Fibroblast of skin of right biceps (primary cell): ENCODE results near the gene APH1B.
"Not testable (repeated sequence)": the region's sequence is repeated elsewhere in the genome, so short reads cannot be mapped to it uniquely, and the experiment has no call there.

Experiments
- DNase-seq: peaks from one replicate; pipeline ENCODE4 v3.0.0-alpha.2; 2013

The APH1B gene

DNA sequence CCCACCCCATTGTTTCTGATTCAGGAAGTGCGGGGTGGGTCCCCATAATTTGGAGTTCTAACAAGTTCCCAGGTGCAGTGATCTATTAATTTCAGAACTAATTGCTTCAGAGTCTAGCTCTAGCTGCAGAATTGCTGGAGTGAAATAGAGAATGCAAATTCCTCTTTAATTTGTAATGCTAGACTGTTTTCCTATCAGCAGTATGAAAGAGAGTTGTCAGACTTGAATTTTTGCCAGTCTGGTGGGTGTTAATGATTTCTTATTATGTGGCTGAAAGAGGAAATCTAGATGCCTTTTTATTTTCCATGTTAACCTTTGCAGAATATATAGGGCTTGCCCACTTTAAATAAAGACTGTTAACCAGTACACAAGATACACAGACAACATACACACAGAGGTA lies 23.7 kb downstream of the APH1B start:
- DNase-seq = peak; percentile 24

DNA sequence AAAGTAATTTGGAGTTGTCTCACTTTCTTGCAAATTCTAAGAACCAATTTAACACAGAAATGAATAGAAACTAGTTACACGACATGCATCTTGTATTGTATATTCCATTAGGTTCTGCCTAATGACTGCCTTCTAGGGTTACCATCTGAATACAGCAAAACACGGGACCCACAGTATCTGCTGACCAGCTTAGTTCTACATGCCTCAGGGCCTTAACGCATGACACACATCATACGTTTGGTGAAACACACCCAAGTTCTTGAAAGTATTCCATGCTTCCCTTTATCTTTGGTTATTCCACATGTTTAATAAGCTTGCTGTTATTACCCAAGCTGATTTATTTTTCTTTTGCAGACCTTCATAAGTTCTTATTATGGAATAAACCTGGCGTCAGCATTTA lies 27.9 kb downstream of the APH1B start:
- DNase-seq = no peak

DNA sequence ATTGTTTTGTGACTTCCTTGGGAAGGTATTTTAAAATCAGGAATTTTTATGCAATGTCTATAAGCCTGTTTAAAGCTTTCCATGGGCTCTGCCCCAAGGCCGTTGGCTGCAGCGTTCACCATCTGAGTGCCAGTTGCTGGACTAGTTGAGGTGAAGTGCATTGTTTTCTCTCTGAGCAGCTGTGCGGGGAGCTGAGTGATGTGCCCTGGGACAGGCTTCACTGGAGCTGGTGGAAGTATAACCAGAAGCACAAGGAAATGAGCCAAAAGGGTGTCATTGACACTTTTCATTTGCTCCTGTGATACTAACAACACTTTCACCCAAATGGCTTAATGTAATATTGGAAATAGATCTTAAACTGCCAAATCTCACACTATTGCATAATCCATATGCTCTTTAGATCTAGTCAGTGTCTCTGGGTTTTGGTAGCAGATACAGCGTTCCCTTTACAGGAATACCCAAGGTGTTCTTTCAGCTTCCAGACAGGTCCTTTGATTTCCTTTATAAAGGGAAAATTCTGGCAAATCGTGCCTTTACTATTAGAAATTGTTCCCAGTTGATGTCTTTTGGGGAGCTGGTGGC lies 29.2 kb downstream of the APH1B start:
- DNase-seq = no peak

DNA sequence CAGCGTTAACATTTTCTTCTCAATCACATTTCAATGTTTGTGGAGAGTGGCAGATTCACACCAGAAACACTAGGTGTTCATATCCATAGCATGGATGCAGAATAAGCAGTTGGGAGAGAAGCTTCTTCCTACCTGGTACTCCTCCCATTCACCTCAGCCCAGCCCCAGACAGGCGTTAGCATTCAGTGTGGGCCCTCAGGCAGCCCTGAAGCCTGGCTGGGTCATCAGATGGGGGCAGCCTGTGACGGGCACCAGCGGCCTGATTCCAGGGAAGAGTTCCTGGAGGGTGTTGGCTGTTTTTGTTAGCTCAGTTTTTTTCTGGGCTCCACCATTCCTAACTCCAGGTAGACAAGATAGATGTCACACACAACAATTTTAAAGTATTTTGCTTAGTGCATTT lies 31.1 kb downstream of the APH1B start:
- DNase-seq = no peak

DNA sequence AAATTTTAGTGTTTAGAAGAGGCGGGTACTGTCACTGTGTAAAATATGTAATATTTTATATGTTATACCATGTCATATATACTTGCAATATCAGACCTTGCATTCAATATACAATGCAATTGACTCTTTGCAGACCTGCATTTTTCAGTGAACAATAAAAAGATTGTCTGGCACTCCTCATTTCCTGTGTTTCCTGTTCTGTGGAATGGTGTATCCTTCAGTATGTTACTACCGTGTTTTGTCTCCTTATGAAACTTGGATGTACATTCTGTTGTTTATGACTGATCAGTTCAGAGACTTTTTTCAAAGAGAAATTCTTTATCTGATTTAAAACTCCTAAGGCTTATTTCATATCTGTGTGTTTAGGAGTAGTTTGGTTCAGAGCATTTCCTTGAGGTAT lies 31.5 kb downstream of the APH1B start:
- DNase-seq = no peak

DNA sequence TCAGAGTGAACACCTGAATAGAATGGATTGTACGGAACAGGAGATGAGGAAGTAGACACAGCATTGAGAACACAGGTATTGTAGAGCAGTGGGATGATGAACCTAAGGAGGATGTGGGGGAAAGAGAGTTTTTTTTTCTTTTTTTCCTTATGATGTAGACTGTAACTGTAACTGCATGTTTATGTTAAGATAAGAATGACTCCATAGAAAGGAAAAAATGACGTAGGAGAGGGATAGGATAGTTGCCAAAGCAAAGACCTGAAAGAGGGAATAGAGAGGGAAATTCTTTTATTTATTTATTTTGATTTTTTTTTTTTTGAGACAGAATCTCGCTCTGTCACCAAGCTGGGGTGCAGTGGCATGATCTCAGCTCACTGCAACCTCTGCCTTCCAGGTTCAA lies 33.2 kb downstream of the APH1B start:
- DNase-seq = no peak

DNA sequence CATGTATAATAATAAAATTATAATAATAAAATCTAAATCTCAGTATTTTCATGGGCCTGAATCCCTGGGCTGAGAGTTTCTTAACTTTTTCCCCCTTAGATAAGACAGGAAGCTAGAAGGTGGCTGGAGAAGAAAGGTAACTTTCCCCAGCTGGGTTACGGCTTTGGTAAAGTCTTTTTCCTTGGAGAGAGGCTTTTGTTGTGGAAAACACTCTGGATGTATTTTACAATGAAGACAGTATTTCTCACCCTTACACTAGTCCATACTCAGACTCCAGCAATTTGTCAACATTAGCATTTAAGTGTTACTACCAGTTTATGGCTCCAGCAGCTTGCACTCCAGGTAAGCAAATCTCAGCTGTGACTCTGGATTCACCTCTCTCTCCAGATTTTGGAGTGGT lies 34.9 kb downstream of the APH1B start:
- no peak for DNase-seq

DNA sequence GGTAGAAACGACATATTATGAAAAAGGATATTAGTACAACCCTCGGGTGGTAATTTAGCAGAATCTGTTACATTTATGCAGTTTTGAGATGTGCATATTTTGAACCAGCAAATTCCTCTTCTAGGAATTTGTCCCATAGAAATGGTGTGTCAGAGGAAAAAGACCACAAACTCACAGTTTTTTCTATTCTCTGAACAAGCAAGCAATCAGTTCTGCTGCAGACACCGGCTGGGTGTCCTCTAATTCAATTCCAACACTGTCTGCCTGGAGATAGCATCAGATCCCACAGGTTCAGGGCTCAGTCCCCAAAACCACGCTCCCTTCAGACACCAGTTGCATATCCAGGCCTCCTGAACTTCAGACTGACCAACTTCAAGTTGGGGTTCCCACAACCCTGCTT lies 36.4 kb downstream of the APH1B start:
- peak; percentile 6 for DNase-seq

DNA sequence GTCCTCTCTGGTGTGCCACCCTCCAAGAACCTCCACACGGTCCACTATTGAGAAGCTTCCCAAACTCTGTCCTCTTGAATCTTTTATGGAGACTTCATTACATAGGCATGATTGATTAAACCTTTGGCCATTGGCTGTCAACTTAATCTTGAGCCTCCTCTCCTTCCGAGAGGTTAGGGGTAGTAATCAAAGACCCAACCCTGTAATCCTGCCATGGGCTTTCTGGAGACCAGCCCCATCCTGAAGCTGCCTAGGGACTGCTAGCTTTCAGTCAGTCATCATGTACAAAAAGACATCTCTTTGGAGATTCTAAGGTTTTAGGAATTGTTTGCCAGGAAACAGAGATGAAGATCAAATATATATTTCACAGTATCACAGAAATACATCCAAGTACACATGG lies 37.0 kb downstream of the APH1B start:
- DNase-seq = no peak

DNA sequence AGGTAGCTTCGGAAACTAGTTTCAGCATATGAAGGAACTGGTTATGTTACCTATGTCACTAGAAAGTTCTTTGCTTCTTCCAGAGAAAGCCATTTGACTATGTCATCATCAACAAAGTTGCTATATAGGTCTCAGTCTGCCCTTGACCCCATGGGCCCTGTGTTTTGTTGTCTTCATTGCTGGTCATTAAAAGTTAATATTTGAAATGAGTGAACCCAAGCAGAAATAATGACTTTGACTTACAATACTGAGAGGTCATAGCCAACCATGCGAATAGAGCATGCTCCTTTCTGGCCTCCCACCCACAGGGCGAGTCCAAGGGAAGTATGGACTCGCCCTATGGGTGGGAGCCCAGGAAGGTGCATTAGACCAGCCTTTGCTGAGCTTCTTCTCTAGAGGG lies 40.9 kb downstream of the APH1B start:
- no peak for DNase-seq

DNA sequence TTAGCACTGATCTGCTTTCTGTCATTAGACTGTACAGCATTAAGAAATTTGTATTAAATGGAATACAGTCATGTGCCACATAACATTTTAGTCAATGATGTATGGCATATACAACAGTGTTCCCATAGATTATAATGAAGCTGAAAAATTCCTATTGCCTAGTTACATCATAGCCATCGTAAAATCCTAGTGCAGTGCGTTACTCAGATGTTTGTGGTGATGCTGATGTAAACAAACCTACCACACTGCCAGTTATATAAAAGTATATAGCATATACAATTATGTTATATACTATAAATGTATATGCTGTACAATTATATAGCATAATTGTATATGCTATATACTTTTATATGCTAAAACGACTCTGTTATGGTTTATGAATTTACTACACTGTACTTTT lies 41.7 kb downstream of the APH1B start:
- no peak for DNase-seq

DNA sequence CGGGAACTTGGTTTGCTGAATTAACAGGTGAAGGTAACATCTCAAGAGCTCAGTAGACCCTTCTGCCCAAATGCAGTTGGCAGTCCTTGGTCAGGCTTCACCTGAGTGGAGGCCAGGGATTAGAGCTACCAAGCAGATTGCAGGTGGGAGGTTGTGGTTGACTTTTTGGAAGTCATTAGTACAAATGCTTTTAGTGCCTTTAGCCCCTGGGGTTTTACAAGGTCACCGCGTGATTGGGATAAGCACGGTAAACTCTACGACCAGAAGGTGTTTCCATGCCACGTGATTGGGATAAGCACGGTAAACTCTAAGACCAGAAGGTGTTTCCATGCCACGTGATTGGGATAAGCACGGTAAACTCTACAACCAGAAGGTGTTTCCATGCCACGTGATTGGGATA lies 43.0 kb downstream of the APH1B start:
- not testable (repeated sequence) for DNase-seq

DNA sequence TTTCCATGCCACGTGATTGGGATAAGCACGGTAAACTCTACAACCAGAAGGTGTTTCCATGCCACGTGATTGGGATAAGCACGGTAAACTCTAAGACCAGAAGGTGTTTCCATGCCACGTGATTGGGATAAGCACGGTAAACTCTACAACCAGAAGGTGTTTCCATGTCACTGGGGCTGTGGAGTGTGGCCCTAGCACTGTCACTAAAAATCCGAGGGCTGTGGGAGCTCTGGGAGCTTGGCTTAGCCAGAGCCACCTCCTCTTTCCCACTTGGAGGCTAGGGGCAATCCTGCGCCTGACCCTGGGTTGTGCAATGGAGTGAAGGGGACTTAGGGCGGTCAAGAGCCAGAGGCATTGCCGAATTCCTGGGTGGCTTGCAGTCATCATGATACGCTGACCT lies 43.6 kb downstream of the APH1B start:
- not testable (repeated sequence) for DNase-seq

DNA sequence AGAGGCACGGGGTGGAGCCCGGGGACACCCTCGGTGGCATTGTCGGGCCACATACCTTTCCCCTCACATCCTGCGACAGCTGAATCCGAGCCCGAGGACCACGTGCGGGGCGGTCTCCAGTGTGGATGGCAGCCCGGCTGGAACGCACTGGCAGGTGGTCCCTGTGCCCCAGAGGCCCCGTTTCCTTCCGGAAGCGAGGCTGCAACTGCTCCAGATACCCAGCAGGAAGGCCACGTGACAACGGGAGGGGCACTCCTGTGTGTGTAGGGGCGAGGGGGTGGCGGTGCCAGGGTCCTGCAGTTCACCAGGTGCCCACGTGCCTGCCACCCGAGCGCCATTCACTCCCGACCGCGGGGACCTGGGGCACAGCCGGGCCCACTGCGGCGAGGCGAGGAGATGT lies 44.1 kb downstream of the APH1B start:
- DNase-seq = no peak

DNA sequence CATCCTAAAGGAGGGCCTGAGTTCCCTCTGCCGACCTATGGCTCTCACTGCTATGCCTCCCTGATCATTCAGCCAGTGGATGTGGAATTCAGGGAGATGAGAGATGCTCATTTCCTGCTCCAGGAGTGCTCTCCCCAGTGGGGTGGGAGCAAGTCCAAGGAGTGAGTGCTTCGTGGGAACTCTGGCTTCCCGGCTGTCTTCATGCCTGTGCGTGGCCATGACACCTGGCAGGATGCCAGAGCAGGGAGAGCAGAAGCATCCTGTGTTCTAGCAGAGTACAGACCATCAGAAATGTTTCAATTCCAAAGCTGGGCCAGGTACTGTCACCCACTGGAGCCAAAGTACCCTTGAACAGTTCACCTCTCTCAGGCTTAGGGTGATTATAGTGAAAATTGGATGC lies 45.1 kb downstream of the APH1B start:
- peak; percentile 61 for DNase-seq

DNA sequence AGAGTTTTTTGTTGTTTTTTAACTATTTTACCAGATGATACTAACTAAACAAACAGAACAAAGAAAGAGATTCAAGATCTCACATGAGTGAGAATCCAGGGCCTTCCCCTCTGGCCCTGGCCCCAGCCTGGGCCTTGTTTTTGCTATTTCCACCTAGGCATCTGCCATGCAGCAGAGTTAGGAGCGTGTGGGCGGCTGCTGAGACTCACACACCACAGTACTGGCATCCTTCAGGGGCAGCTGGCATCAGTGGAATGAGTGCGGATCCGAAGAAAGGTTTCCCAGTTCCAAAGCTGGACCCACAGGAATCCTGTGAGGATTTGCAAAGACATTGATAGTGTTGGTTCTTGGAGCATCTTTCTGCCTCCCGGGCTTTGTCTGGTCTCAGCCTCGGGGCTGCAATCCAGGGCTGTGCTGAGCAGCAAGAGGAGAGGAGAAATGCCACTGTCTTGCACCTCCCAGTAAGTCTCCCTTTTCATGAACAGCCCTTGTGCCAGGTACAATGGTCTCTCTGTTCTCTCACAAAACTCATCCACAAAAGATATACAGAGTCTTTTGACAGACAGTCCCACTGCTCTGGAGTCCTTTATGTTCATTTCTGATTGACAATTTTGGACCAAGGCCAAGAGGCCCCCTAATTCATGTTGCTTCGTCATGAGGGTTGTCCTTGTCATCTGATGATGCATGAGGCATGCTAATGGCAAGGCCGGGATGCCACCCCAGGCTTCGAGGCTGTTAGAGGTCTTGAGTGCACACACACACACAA lies 46.6 kb downstream of the APH1B start:
- no peak for DNase-seq

DNA sequence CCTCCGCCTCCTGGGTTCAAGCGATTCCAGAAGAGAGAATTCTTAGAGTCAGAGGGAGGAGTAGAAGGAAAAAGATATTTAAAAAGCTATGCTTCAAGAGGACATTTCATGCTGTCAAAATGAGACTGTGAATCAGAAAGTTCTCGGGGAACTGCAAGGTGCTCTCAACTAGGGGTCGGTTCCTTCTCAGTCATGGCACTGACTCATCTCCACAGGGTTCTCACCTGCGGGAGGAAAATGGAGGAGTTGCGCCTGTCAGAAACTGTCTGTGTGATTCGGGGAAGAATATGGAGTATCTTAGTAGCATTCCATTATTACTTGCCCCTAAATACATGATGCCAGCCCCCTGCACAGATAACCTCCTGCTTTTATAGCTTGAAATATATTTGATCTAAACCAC lies 47.4 kb downstream of the APH1B start:
- no peak for DNase-seq

DNA sequence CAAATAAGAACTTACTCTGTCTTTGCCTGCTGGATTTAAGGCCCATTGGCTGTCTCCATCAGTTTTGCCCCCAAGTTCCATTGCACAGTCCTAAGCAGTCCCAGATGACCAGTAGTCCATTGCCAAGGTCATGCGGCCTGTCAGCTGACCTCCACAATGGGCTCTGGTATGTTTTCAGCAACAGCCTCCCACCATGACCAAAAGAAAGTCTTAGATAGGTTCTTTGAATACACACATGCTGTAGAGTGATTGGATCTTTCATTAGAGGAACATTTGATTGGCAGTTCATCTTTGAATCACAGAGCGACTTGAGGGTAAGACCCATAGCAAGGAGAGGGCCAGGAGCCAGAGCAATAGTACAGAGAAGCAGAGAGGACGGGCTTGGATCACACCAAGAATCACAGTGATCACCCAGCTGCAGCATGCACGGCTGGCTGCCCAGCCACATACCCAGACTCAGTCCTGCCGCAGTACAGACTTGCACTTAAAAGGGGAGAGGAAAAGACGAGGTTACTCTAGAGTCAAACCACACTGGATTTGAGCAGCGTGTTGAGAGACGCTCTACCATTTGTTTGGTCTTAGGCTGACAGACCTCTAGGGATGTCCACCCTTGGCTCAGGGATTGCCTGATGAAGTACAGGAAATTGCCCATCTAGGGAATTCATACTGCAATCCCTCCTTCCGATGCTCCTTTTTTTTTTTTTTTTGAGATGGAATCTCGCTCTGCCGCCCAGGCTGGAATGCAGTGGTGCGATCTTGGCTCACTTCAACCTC lies 50.4 kb downstream of the APH1B start:
- DNase-seq = no peak

DNA sequence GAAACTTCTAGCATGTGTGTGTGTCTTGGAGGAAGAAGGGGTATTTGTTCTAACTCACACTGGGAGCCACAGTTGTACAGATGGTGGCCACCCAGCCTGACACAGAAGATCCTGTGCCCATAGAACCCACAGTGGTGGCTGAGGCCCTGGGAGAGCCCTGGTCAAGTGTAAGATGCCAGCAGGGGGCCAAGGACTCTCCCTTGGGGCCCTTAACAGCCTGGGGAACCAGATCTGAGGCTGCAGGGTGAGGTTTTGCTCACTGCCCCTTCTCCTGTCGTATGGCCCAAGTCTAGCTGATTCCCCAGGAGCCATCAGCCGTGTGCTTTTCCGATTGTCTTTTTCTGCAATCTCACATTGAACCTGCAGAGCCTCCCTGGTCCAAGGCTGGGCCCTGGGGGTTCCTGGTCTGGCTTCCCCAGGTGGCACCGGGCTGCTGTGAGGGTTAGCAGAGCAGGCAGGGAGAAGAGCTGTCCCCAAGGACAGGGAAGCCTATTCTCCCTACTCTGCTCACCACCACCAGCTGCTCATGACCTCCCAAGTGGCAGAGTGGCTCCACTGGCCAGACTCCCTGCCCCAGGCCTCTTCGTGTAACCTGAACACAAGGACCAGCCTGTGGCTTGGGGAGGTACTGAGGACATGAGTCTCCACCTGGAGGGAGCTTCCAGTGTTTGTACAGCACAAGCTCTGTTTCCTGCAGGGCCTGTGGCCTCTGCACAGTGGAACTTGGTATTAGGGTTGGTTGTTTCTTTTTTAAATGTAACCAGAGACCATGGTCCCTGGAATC lies 52.4 kb downstream of the APH1B start:
- no peak for DNase-seq

DNA sequence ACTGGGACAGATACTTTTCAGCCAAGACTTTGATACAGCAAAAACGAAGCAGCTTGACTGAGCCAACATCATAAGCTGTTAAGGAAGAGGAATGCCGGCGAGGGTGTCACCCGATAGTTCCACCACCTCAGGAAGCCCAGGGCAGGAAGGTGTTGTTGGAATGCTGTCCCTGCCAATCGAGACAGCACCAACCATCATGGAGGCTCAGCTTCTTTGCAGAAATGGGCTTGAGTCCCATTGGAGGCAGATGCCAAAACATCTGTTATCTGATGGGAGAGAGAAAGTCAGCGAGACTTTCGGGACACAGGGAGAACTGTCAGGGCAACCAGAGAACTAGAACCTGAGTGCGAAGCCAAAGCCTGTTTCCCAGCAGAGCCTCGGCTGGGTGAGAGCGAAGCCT lies 53.5 kb downstream of the APH1B start:
- no peak for DNase-seq

DNA sequence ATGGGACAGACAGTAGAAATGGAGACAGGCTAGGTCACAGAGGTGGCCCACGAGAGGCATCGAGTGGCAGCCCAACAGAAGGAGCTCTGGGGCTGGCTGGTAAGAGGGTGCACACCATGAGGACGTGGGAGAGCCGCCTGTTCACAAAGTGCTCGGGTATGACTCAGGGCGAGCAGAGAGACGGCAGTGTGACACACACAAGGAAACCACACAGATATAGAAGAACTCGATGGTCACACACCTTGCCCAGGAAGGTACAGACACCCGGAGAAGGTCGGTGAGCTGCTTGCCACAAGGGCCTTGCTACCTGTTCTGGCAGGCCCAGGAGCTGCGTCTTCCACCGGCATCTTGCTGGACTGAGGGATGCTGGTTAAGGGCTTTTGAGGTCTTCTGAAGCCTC lies 54.1 kb downstream of the APH1B start:
- peak; percentile 23 for DNase-seq

DNA sequence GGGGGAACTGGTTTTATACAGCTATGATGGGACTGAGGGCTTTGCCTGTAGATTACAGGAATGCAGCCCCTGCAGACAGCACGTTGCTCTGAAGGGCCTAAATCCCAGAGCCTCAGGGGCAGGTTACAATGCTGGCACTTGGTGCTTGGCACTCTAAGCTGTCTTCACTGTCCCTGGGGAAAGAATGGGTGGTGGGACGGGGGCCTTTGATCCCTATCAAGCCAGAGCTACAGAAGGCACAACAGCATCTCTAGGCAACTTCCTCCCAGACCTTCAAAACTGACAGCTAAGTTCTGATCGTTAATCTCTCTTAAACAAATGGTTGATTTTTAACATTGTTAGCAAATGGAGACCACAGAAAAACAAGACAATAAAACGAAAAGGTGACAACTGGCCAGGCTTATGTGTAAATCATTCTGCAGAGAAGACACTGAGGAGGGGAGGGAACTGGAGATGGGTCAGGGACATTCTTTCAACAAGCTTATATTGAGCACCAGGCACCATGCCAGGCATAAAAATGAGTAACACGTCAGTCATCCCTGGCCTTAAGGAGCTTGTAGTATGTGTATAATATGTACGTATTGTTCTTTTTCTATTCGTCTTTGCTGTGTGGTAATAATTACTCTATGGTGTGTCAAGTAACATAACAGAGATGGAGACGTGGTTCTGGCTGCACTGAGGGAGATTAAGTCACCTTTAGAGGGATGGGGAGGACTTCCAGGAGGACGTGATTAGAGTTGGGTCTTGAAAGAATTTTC lies 55.1 kb downstream of the APH1B start:
- DNase-seq = peak; percentile 97

DNA sequence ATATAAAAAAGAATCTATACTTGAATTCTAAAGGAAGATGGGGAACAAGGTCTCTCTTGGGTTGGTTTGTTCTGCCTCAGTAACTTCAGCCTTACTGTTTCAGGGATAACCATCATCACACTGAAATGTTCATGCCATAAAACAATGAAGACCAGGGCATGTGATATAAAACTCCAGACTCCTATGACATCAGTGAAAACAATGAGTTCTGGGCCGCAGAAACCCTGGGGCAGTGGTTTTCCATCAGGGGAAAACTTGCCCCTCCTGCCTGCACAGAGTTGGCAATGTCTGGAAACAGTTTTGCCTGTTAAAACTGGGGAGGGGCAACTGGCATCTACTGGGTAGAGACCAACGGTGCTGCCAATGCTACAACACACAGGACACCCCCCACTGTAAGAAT lies 57.4 kb downstream of the APH1B start:
- DNase-seq = no peak
